K562 (cell line): ENCODE results near the gene GPATCH3. TPM values are rescaled to one million over a fixed set of nuclear protein-coding genes. Genes with fewer than 3 reads are reported as not detected.

Experiments used
- ATAC-seq: fragments of 200-7000 bp; cut with Tn5 transposase; 3 replicates; pipeline ENCODE4 v1.9.1; 2020; ENCODE audit warnings: moderate library complexity
- BruUV-seq: library from RNA; stranded (reverse); fragments of 400-500 nt; replicated peaks from 2 replicates; lab custom pipeline; 2021; lab: Mats Ljungman, UMichigan
- CTCF ChIA-PET: fragments of 300-600 bp; formaldehyde crosslinking; extraction: SDS; loops from one replicate; lab custom pipeline; 2021; ENCODE audit warnings: low intra/inter-chr PET ratio; lab: Yijun Ruan, JAX
- POLR2A ChIA-PET: fragments of 300-600, 350-650 bp; sonication (Branson Sonifier 250); formaldehyde crosslinking; extraction: SDS; loops from one replicate; lab custom pipeline; 2021; ENCODE audit warnings: antibody characterized with exemption, inconsistent platforms; lab: Yijun Ruan, JAX
- DNase-seq, 4 experiments: peaks; one replicate each; pipeline versions ENCODE4 v3.0.0 to v3.0.0-alpha.2; 2011 to 2018; ENCODE audit warnings: low spot score in 3 of 4, mixed read lengths in 3 of 4; ENCODE audit errors: extremely low read depth in 1 of 4
- FAIRE-seq: peaks from 2 replicates; lab custom pipeline; 2011; peaks lifted over from hg19 to GRCh38; lab: Jason Lieb, UNC
- H2AFZ ChIP-seq: 2 replicates; pipeline ENCODE4 v1.6.0; 2011; ENCODE audit warnings: low read depth, low read length, control low read depth, inconsistent platforms
- H3K27ac ChIP-seq: fragments of 200-600 bp; 3 replicates; pipeline ENCODE4 v1.8.0; 2011; ENCODE audit warnings: low read depth, mild to moderate bottlenecking, control low read depth, inconsistent platforms, low read length, moderate library complexity, mixed read lengths; ENCODE audit errors: extremely low read depth
- H3K27me3 ChIP-seq, 2 experiments: fragments of 300-600 bp in 1 of 2; 2 replicates in 1 of 2; 3 replicates in 1 of 2; pipeline versions ENCODE4 v1.6.0 to v1.8.0; 2011; ENCODE audit warnings: inconsistent platforms in 2 of 2, low read length in 2 of 2, mild to moderate bottlenecking in 1 of 2, mixed read lengths in 1 of 2, moderate library complexity in 1 of 2; ENCODE audit not compliant: control insufficient read depth in 2 of 2, insufficient read depth in 2 of 2
- H3K36me3 ChIP-seq: fragments of 300-600 bp; 3 replicates; pipeline ENCODE4 v1.8.0; 2011; ENCODE audit warnings: mild to moderate bottlenecking, low read length, inconsistent platforms; ENCODE audit not compliant: control insufficient read depth, insufficient read depth
- H3K4me1 ChIP-seq, 2 experiments: fragments of 200-600 bp in 1 of 2; replicated peaks in 1 of 2; 2 replicates in 1 of 2; 3 replicates in 1 of 2; pipeline versions ENCODE4 v1.5.1 to v1.8.0; 2011; ENCODE audit warnings: inconsistent platforms in 2 of 2, low read length in 2 of 2, mild to moderate bottlenecking in 1 of 2, mixed read lengths in 1 of 2, moderate library complexity in 1 of 2; ENCODE audit not compliant: control insufficient read depth in 2 of 2, insufficient read depth in 2 of 2
- H3K4me2 ChIP-seq: 2 replicates; pipeline ENCODE4 v1.6.1; 2011; ENCODE audit warnings: low read length, control low read depth, inconsistent platforms, mixed read lengths; ENCODE audit not compliant: insufficient read depth
- H3K4me3 ChIP-seq: fragments of 200-600 bp; sonication (generic), shearing (Covaris generic); 2 replicates; pipeline ENCODE4 v1.5.1; 2016; ENCODE audit warnings: control low read depth, inconsistent platforms
- H3K79me2 ChIP-seq: fragments of 200-600 bp; 3 replicates; pipeline ENCODE4 v1.8.0; 2011; ENCODE audit warnings: low read length, inconsistent platforms; ENCODE audit not compliant: control insufficient read depth, insufficient read depth
- H3K9ac ChIP-seq, 2 experiments: 2 replicates each; pipeline versions ENCODE4 v1.6.0 to v1.6.1; 2011; ENCODE audit warnings: low read depth in 2 of 2, low read length in 2 of 2, control low read depth in 1 of 2, inconsistent platforms in 1 of 2, mild to moderate bottlenecking in 1 of 2, mixed read lengths in 1 of 2; ENCODE audit not compliant: insufficient read depth in 1 of 2
- H3K9me1 ChIP-seq: one replicate; pipeline ENCODE4 v1.6.0; 2011; ENCODE audit warnings: inconsistent platforms, mild to moderate bottlenecking, low read length, moderate library complexity; ENCODE audit not compliant: control insufficient read depth, insufficient read depth
- H3K9me3 ChIP-seq: replicated peaks from 2 replicates; pipeline ENCODE4 v1.5.1; 2011; ENCODE audit warnings: low read depth, low read length, inconsistent platforms; ENCODE audit not compliant: control insufficient read depth, insufficient read depth
- H4K20me1 ChIP-seq: replicated peaks from 2 replicates; pipeline ENCODE4 v1.6.1; 2011; ENCODE audit warnings: low read length, inconsistent platforms, mixed read lengths; ENCODE audit not compliant: control insufficient read depth, insufficient read depth
- CREM ChIP-seq: IDR thresholded peaks from 2 replicates; pipeline ENCODE4 v1.6.1; 2014; ENCODE audit warnings: antibody characterized with exemption, low read depth
- DNMT1 ChIP-seq: fragments of 450-650 bp; IDR thresholded peaks from 2 replicates; pipeline ENCODE4 v1.6.1; 2016; ENCODE audit warnings: antibody characterized with exemption, mild to moderate bottlenecking
- RBFOX2 ChIP-seq: fragments of 200-400 bp; formaldehyde crosslinking; IDR thresholded peaks from 2 replicates; pipeline ENCODE4 v1.6.1; 2017; ENCODE audit warnings: low read depth, mild to moderate bottlenecking, low read length, moderate library complexity
- ZBTB49 ChIP-seq: sonication (generic); formaldehyde crosslinking; IDR thresholded peaks from 2 replicates; pipeline ENCODE4 v1.8.0; 2022; ENCODE audit warnings: missing genetic modification reagents, mild to moderate bottlenecking, borderline replicate concordance
- ZC3H11A ChIP-seq: IDR thresholded peaks from 2 replicates; pipeline ENCODE4 v1.6.1; 2012; ENCODE audit warnings: low read depth, low read length, improper control_type of control experiment
- ZNF696 ChIP-seq: fragments of 250-450 bp; sonication (Bioruptor Pico); conservative IDR thresholded peaks from 2 replicates; pipeline ENCODE4 v1.4.0; 2020; ENCODE audit warnings: mild to moderate bottlenecking, moderate library complexity
- WGBS: fragments of 100-300 bp; shearing (Covaris generic); methylation state at CpG from one replicate; pipeline ENCODE4 v1.1.6; 2016; ENCODE audit warnings: low coverage, mixed read lengths; ENCODE audit not compliant: insufficient coverage; ENCODE audit errors: missing lambda C conversion rate; 5-methylcytosine and 5-hydroxymethylcytosine counted together
- in situ Hi-C: fragments of 300-500 bp; cut with MboI; formaldehyde crosslinking; loops from 4 replicates; pipeline ENCODE4 v1.15.0; 2018; ENCODE audit warnings: inconsistent platforms, mixed read lengths
- intact Hi-C: fragments of 100-400 bp; cut with micrococcal nuclease; formaldehyde crosslinking; loops from 2 replicates; pipeline ENCODE4 v1.14.2; 2022
- polyA plus RNA-seq, 8 experiments: library from polyadenylated mRNA; depleted of rRNA in 4 of 8; stranded (reverse) in 5 of 8; unstranded in 3 of 8; fragments of >200 nt; fragmentation: Nextera tagmentation in 2 of 8; fragmentation: Illumina TruSeq in 1 of 8; extraction: Ambion mirVana in 2 of 8; extraction: Trizol in 1 of 8; gene quantifications; 2 replicates each; pipeline versions ENCODE4 v1.2.1 to v1.2.3, GENCODE V29; 2011 to 2014; ENCODE audit warnings: inconsistent platforms in 1 of 8, missing spikeins in 1 of 8
- total RNA-seq, 7 experiments: library from RNA; depleted of rRNA in 6 of 7; stranded (reverse); fragments of >200 nt in 6 of 7; fragmentation: Illumina TruSeq in 2 of 7; extraction: Trizol in 2 of 7; gene quantifications; 2 replicates each; pipeline versions ENCODE4 v1.2.1 to v1.2.3, GENCODE V29; 2011 to 2021; ENCODE audit warnings: low replicate concordance in 1 of 7

GPATCH3 gene
- total and polyA plus RNA-seq, 9 of the 15 experiments (the other 6 are each of a cell fraction or from before 2014, with no cell fraction given) = 1.6 to 23.0 (median 13.3) TPM

- H3K4me2 ChIP-seq = no peak overlapping the region
- no TSS peak for BruUV-seq
- H3K9me3 ChIP-seq = no peaks in the 10 kb centered on the region
- peaks cover 89% of the 10 kb centered on the region for H3K36me3 ChIP-seq
- peaks cover 33% of the 10 kb centered on the region for H3K79me2 ChIP-seq
- peaks cover 0 to 3% of the 10 kb centered on the region in 2 experiments; a peak in 1 of 5 replicates for H3K4me1 ChIP-seq
- TF ChIP-seq ZC3H11A = no peak
- no peak for TF ChIP-seq ZNF696 (CRISPR knock-in tag)
- 0 out of 2 replicates have a peak, but pooled peaks have one; percentile 14 for TF ChIP-seq RBFOX2
- TF ChIP-seq DNMT1 = no peak
- H3K4me3 ChIP-seq = no peak overlapping the region
- no peaks in the 10 kb centered on the region for H3K27me3 ChIP-seq
- 0 out of 2 replicates have a peak, but pooled peaks cover 10% of the 10 kb centered on the region for H4K20me1 ChIP-seq
- no peak overlapping the region for H3K27ac ChIP-seq
- WGBS = over 99% methylated on average over 10 of the region's 10 CpGs
- ATAC-seq = no peak
- no peak overlapping the region; a peak in 1 of 4 replicates for H3K9ac ChIP-seq
- no peaks in the 10 kb centered on the region for H3K9me1 ChIP-seq
- in situ Hi-C loops = no loop called here
- no peak overlapping the region for H2AFZ ChIP-seq
- DNase-seq = no peak
- FAIRE-seq = no peak
- intact Hi-C loops = no loop called here
- POLR2A ChIA-PET = interaction anchor here (1.5 kb wide), 1 partner anchor 9 kb away, joined by 6 read pairs; no protein-coding TSS in a partner anchor
- CTCF ChIA-PET = no interaction called here
Measured at GRCh38 chr1:26941311-26941710, 41.0 kb upstream of the GPATCH3 start.

GRCh38 chr1:26938659-26939025, 38.4 kb upstream of the GPATCH3 start:
- POLR2A ChIA-PET = interaction anchor here (1.1 to 2.3 kb wide), 3 partner anchors 8 to 15 kb away, joined by 5 to 12 read pairs (median 7); no protein-coding TSS in a partner anchor
- in situ Hi-C loops = no loop called here
- TF ChIP-seq ZBTB49 (CRISPR knock-in tag) = no peak
- TF ChIP-seq CREM = no peak

More at GRCh38 chr1:26938659-26939025, 38.4 kb upstream of the GPATCH3 start:
- H3K27ac ChIP-seq = no peak overlapping the region
- peaks cover 87% of the 10 kb centered on the region for H3K36me3 ChIP-seq
- H3K27me3 ChIP-seq = no peaks in the 10 kb centered on the region
- no peak for ATAC-seq
- no peak for DNase-seq
- peaks cover 48% of the 10 kb centered on the region for H3K79me2 ChIP-seq
- FAIRE-seq = no peak
- H3K9ac ChIP-seq = peak overlapping the region in 1 of 2 experiments; percentile 6; a peak in 1 of 4 replicates
- BruUV-seq = no TSS peak
- H2AFZ ChIP-seq = no peak overlapping the region
- no peaks in the 10 kb centered on the region for H3K9me3 ChIP-seq
- WGBS = 93% methylated on average over 2 of the region's 2 CpGs
- intact Hi-C loops = no loop called here
- H3K4me3 ChIP-seq = no peak overlapping the region
- peaks cover 0 to under 1% of the 10 kb centered on the region in 2 experiments; a peak in 1 of 5 replicates for H3K4me1 ChIP-seq
- H3K9me1 ChIP-seq = no peaks in the 10 kb centered on the region
- H3K4me2 ChIP-seq = no peak overlapping the region
- CTCF ChIA-PET = no interaction called here
- H4K20me1 ChIP-seq = 0 out of 2 replicates have a peak, but pooled peaks cover 10% of the 10 kb centered on the region
